Gastroesophageal sphincter (tissue), 4 donors: ENCODE data around the gene SND1. TPM values are rescaled to one million over a fixed set of nuclear protein-coding genes. Genes with fewer than 3 reads are reported as not detected.

Experiments
- ATAC-seq: fragments of 150-250 bp; one replicate; pipeline ENCODE4 v1.9.1; 2016; ENCODE audit warnings: mild to moderate bottlenecking, moderate library complexity
- H3K27ac ChIP-seq, 4 donors: fragments of 200-600 bp; sonication (generic) in 3 of 4; 1 replicate in 3 of 4; 2 replicates in 1 of 4; pipeline ENCODE4 v1.5.1; 2016 to 2019
- H3K27me3 ChIP-seq: fragments of 200-600 bp; sonication (generic); one replicate; pipeline ENCODE4 v1.5.1; 2019
- H3K36me3 ChIP-seq, 2 donors: fragments of 200-600 bp; sonication (generic); one replicate each; pipeline ENCODE4 v1.5.1; 2019; ENCODE audit warnings: control low read depth in 1 of 2
- H3K4me1 ChIP-seq, 3 donors: fragments of 200-600 bp; sonication (generic); 1 replicate in 2 of 3; 2 replicates in 1 of 3; pipeline ENCODE4 v1.5.1; 2016 to 2019; ENCODE audit warnings: control low read depth in 2 of 3
- H3K4me3 ChIP-seq, 2 donors: fragments of 200-600 bp; sonication (generic); one replicate each; pipeline ENCODE4 v1.5.1; 2019; ENCODE audit warnings: mild to moderate bottlenecking in 1 of 2, moderate library complexity in 1 of 2
- H3K9me3 ChIP-seq, 3 donors: fragments of 200-600 bp; sonication (generic); one replicate each; pipeline ENCODE4 v1.5.1; 2017 to 2019; ENCODE audit warnings: control low read depth in 2 of 3
- EP300 ChIP-seq: sonication (generic); formaldehyde crosslinking; IDR thresholded peaks from one replicate; pipeline ENCODE4 v1.6.1; 2017; ENCODE audit warnings: antibody characterized with exemption, mild to moderate bottlenecking
- POLR2A ChIP-seq, 2 donors: fragments of 450-650 bp; IDR thresholded peaks; one replicate each; pipeline ENCODE4 v1.6.1; 2017; ENCODE audit warnings: antibody characterized with exemption in 2 of 2, mild to moderate bottlenecking in 2 of 2, moderate library complexity in 1 of 2
- POLR2AphosphoS5 ChIP-seq: sonication (generic); formaldehyde crosslinking; IDR thresholded peaks from one replicate; pipeline ENCODE4 v1.6.1; 2017; ENCODE audit warnings: antibody characterized with exemption
- WGBS, 2 donors: methylation state at CpG; one replicate each; pipeline ENCODE4 v1.1.5; 2018; ENCODE audit warnings: low coverage in 1 of 2; 5-methylcytosine and 5-hydroxymethylcytosine counted together
- total RNA-seq, 4 donors: library from RNA; depleted of rRNA; stranded (reverse); fragments of >200 nt; gene quantifications; one replicate each; pipeline ENCODE4 v1.1.0, GENCODE V29; 2016
- TF ChIP-seq, protein P1 (sequence below), 4 experiments: fragments of 200-600 bp in 2 of 4; fragments of 450-650 bp in 2 of 4; sonication (generic) in 1 of 4; IDR thresholded peaks; one replicate each; pipeline ENCODE4 v1.5.1; 2017 to 2019; ENCODE audit warnings: antibody characterized with exemption in 4 of 4, mild to moderate bottlenecking in 2 of 4, moderate library complexity in 2 of 4

Gene SND1
- total RNA-seq, 4 donors from 2014 or later, result 97.1 to 119 (median 103) TPM

DNA sequence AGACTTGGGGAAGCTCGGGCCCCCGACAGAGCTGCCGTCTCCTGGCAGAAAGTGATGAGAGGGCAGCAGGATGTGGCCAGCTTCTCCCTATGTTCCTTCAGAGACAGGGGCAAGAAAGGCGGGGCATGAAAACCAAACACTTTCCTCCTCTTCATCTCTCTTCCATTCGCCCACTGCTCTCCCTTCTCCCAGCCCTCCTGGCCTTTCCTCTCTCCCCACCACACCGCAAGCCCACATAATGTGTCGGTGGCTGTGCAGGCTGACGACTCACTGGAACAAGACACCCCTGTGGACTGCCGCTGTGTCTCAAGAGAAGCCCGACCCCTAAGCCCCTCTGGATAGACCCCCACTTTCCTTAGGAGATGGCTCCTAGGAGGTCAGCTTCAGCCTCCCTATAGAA lies 438.5 kb downstream of the SND1 start:
- 82 to 96% methylated on average over 2 to 4 of the region's 10 CpGs for WGBS, 2 donors
- peaks cover 0 to 96% of the 10 kb centered on the region in 2 donors for H3K36me3 ChIP-seq
- TF ChIP-seq EP300, result no peak
- no peak for TF ChIP-seq POLR2AphosphoS5

DNA sequence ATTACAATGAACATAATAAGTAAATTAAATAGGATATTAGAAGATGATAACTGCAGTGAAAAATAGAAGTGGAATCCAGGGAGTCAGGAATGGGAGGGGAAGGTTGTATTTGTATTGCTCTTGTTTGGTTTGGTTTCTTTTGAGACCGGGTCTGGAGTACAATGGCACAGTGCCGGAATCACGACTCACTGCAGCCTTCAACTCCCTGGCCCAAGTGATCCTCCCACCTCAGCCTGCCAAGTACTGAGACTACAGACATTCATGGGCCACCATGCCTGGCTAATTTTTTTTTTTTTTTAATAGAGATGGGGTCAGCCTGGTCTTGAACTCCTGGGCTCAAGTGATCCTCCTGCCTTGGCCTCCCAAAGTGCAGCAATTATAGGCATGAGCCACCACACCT lies 439.1 kb downstream of the SND1 start:
- 40 to 65% methylated on average over 1 to 3 of the region's 3 CpGs for WGBS, 2 donors
- Histone ChIP-seq H3K4me3 (no peak overlapping the region), H3K9me3 (no peaks in the 10 kb centered on the region), H3K36me3 (peaks cover 0 to 94% of the 10 kb centered on the region in 2 donors), H3K27me3 (no peaks in the 10 kb centered on the region), H3K27ac (no peak overlapping the region), H3K4me1 (no peaks in the 10 kb centered on the region)
- TF ChIP-seq POLR2A (IDR thresholded peaks at IDR 0.05), result no peak
- TF ChIP-seq EP300, result no peak
- TF ChIP-seq POLR2AphosphoS5, result no peak
- TF ChIP-seq, protein P1, sequence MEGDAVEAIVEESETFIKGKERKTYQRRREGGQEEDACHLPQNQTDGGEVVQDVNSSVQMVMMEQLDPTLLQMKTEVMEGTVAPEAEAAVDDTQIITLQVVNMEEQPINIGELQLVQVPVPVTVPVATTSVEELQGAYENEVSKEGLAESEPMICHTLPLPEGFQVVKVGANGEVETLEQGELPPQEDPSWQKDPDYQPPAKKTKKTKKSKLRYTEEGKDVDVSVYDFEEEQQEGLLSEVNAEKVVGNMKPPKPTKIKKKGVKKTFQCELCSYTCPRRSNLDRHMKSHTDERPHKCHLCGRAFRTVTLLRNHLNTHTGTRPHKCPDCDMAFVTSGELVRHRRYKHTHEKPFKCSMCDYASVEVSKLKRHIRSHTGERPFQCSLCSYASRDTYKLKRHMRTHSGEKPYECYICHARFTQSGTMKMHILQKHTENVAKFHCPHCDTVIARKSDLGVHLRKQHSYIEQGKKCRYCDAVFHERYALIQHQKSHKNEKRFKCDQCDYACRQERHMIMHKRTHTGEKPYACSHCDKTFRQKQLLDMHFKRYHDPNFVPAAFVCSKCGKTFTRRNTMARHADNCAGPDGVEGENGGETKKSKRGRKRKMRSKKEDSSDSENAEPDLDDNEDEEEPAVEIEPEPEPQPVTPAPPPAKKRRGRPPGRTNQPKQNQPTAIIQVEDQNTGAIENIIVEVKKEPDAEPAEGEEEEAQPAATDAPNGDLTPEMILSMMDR (IDR thresholded peaks at IDR 0.05), result no peak
- ATAC-seq, result no peak

More for the DNA sequence above, 438.5 kb downstream of the SND1 start:
- H3K4me3 ChIP-seq, result no peak overlapping the region
- ATAC-seq, result no peak
- H3K4me1 ChIP-seq, result no peaks in the 10 kb centered on the region
- H3K27me3 ChIP-seq, result no peaks in the 10 kb centered on the region
- H3K9me3 ChIP-seq, result no peaks in the 10 kb centered on the region
- H3K27ac ChIP-seq, result no peak overlapping the region

DNA sequence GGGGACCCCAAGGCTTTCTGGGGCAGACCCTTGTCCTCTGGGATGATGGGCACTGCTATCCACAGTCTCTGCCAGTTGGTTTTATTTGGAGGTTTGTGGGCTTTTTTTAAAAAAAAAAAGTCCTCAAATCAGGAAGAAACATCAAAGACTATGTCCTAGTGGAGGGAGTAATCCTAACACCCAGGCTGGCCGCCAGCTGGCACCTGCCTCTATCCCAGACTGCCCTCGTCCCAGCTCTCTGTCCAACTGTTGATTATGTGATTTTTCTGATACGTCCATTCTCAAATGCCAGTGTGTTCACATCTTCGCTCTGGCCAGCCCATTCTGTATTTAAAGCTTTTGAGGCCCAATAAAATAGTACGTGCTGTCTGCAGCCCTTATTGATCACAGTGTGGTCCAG lies 440.2 kb downstream of the SND1 start:
- ATAC-seq, result no peak
- Histone ChIP-seq H3K36me3 (peaks cover 0 to 91% of the 10 kb centered on the region in 2 donors), H3K4me1 (no peaks in the 10 kb centered on the region), H3K27me3 (no peaks in the 10 kb centered on the region), H3K9me3 (no peaks in the 10 kb centered on the region), H3K4me3 (no peak overlapping the region), H3K27ac (no peak overlapping the region)
- TF ChIP-seq POLR2AphosphoS5 (no peak), POLR2A (IDR thresholded peaks at IDR 0.05) (no peak), EP300 (no peak)
- TF ChIP-seq, protein P1 (IDR thresholded peaks at IDR 0.05), result no peak
- WGBS, 2 donors, result 60 to 67% methylated on average over 4 to 5 of the region's 5 CpGs

DNA sequence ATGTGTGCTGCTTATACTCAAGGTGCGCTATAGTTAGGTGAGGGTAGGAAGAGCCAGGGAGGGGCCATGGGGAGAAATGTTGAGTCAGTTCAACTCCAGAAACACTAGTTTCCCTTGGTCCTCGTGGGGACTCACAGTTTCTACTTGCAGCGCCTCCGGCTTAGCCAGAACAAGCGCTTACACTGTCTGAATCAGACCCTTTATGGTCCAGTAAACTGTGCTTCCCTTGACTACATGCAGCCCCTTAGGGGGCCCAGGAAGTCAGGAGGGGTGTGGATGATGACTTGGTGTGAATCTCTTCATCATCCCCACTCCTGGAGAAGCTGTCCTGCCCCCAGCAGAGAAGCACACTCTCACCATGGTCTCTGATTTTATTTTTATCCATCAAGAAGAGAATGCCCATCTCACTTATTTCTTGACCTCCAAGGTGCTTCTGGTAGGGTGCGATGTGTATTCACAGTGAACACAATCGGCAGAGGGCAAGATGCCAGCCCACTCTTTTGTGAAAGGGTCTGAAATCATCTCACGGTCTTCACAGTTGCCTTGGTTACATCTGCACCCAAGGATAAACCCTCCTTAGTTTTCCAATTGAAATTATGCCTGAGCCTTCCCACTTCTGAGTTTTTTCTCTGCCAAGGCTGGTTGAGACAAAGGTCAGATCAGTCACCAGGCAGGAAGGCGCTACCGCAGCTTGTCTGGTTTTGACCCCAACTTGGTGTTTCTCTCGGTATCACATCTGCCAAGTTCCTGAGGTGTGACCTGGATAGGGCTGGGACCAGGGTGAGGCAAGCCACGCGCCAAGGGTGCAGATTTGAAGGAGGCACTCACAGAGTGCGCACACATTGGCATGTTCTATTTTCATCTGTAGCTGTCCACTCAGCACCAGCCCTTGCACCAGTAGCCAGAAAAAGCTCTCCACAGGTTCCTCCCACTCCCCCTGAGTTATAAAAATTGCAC lies 441.9 kb downstream of the SND1 start:
- no peak for ATAC-seq
- peaks cover 0 to 81% of the 10 kb centered on the region in 2 donors for H3K36me3 ChIP-seq
- no peak overlapping the region for H3K27ac ChIP-seq
- H3K27me3 ChIP-seq, result no peaks in the 10 kb centered on the region
- TF ChIP-seq EP300, result no peak
- TF ChIP-seq, protein P1 (IDR thresholded peaks at IDR 0.05), result no peak
- no peak for TF ChIP-seq POLR2AphosphoS5
- TF ChIP-seq POLR2A (IDR thresholded peaks at IDR 0.05), result no peak
- no peak overlapping the region for H3K4me3 ChIP-seq
- WGBS, 2 donors, result 85 to 89% methylated on average over 7 to 8 of the region's 14 CpGs
- H3K9me3 ChIP-seq, result no peaks in the 10 kb centered on the region
- no peaks in the 10 kb centered on the region for H3K4me1 ChIP-seq

DNA sequence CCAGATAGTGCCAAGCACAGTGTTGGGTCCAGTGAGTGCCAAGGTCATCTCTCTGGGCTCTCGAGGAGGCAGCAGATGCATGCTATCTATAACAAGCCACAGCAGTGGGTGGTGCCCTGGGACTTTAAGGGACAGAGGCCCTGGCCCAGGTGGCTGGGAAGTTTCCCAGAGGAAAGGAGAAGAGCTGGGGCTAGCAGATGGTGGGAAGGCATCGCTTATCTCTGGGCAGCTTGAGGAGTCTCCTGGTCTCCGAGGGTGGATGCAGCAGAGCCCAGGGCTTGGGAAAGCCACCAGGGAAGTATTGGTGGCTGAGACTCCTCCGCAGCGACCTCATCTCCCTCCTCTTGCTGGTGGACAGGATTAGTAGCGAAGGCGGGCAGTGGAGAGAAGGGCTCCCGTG lies 442.7 kb downstream of the SND1 start:
- H3K9me3 ChIP-seq, result no peaks in the 10 kb centered on the region
- 92 to 96% methylated on average over 3 to 7 of the region's 8 CpGs for WGBS, 2 donors
- H3K4me3 ChIP-seq, result no peak overlapping the region
- no peaks in the 10 kb centered on the region for H3K27me3 ChIP-seq
- no peaks in the 10 kb centered on the region for H3K4me1 ChIP-seq
- no peak overlapping the region for H3K27ac ChIP-seq
- no peak for TF ChIP-seq EP300
- no peak for TF ChIP-seq POLR2A (IDR thresholded peaks at IDR 0.05)
- peaks cover 0 to 73% of the 10 kb centered on the region in 2 donors for H3K36me3 ChIP-seq
- no peak for ATAC-seq

DNA sequence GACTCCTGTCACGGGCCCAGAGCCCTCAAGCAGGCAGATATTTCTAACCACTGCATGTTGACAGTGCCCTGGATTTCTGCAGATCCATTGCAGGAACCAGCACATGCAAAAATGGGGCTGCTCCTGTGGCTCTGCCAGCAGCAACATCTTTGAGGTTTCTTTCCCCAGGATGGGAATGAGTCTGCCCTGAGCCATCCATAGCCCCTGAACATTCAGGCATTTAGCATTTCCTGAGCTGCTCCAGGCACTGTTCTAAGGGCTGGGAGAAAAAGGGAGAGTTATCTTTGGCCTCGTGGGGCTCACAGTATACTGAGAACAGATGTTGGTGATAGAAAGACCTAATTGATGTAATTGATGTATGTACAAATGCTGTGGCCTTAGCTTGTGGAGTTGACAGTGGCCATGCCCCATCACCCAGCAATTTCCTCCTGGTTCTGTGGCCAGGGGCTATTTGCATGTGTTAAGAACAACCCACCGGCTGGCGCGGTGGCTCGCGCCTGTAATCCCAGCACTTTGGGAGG lies 445.3 kb downstream of the SND1 start:
- peaks cover 0 to 47% of the 10 kb centered on the region in 2 donors for H3K36me3 ChIP-seq
- no peak for ATAC-seq

More for the DNA sequence above, 445.3 kb downstream of the SND1 start:
- no peak for TF ChIP-seq POLR2AphosphoS5
- TF ChIP-seq EP300, result no peak
- no peak for TF ChIP-seq POLR2A (IDR thresholded peaks at IDR 0.05)
- TF ChIP-seq, protein P1 (IDR thresholded peaks at IDR 0.05), result no peak
- H3K9me3 ChIP-seq, result no peaks in the 10 kb centered on the region
- H3K4me1 ChIP-seq, result no peaks in the 10 kb centered on the region
- no peak overlapping the region for H3K4me3 ChIP-seq
- H3K27me3 ChIP-seq, result peaks cover 2% of the 10 kb centered on the region
- WGBS, 2 donors, result 43 to 71% methylated on average over 1 to 2 of the region's 7 CpGs
- no peak overlapping the region for H3K27ac ChIP-seq
